Stimulated activated CD8-positive, alpha-beta memory T cell treated with anti-CD3 and anti-CD28 coated beads, Interleukin-15, amount 100 ng/mL, for 1 hour (primary cell): ENCODE results near the gene PRCD.

Source experiments
- DNase-seq: peaks from one replicate; pipeline ENCODE4 v3.0.0-alpha.2; 2020; ENCODE audit warnings: low read depth

The PRCD gene

GRCh38 chr17:76572201-76572910 lies 32.5 kb downstream of the PRCD start:
- no peak for DNase-seq

- DNase-seq: no peak
Observed at GRCh38 chr17:76573096-76573495, 33.3 kb downstream of the PRCD start.

- DNase-seq: no peak
Observed at GRCh38 chr17:76574166-76574565, 34.3 kb downstream of the PRCD start.

GRCh38 chr17:76575570-76575969 lies 35.7 kb downstream of the PRCD start:
- DNase-seq: no peak

- no peak for DNase-seq
Observed at GRCh38 chr17:76576189-76576588, 36.3 kb downstream of the PRCD start.

GRCh38 chr17:76577876-76578275 lies 38.0 kb downstream of the PRCD start:
- no peak for DNase-seq

- no peak for DNase-seq
Observed at GRCh38 chr17:76578376-76578775, 38.5 kb downstream of the PRCD start.

GRCh38 chr17:76579281-76579680 lies 39.4 kb downstream of the PRCD start:
- DNase-seq: no peak

- DNase-seq: no peak
Observed at GRCh38 chr17:76581515-76581914, 41.7 kb downstream of the PRCD start.

GRCh38 chr17:76582660-76583059 lies 42.8 kb downstream of the PRCD start:
- no peak for DNase-seq

GRCh38 chr17:76584427-76585032 lies 44.7 kb downstream of the PRCD start:
- no peak for DNase-seq

- no peak for DNase-seq
Observed at GRCh38 chr17:76585033-76585648, 45.3 kb downstream of the PRCD start.

- DNase-seq: no peak
Observed at GRCh38 chr17:76585649-76586593, 46.1 kb downstream of the PRCD start, which contains the start of gene ST6GALNAC2. ST6GALNAC2 (minus strand) TSS chr17:76585860; CDS start chr17:76585808, 52 bp downstream.

GRCh38 chr17:76586741-76587487 lies 47.1 kb downstream of the PRCD start:
- DNase-seq: no peak

GRCh38 chr17:76588182-76588581 lies 48.3 kb downstream of the PRCD start:
- no peak for DNase-seq

- DNase-seq: no peak
Observed at GRCh38 chr17:76593384-76593826, 53.6 kb downstream of the PRCD start.

GRCh38 chr17:76593959-76594358 lies 54.1 kb downstream of the PRCD start:
- no peak for DNase-seq

- DNase-seq: no peak
Observed at GRCh38 chr17:76594690-76595089, 54.8 kb downstream of the PRCD start.
